Limb (tissue), 2 donors: ENCODE results near the gene SLC46A2.
A peak's percentile ranks its signal among the peaks of the same experiment; 100 is the strongest.

Source experiments
- DNase-seq, 2 donors: peaks; one replicate each; pipeline ENCODE4 v3.0.0-alpha.2; 2016; ENCODE audit errors: extremely low spot score in 2 of 2

Gene SLC46A2

DNA sequence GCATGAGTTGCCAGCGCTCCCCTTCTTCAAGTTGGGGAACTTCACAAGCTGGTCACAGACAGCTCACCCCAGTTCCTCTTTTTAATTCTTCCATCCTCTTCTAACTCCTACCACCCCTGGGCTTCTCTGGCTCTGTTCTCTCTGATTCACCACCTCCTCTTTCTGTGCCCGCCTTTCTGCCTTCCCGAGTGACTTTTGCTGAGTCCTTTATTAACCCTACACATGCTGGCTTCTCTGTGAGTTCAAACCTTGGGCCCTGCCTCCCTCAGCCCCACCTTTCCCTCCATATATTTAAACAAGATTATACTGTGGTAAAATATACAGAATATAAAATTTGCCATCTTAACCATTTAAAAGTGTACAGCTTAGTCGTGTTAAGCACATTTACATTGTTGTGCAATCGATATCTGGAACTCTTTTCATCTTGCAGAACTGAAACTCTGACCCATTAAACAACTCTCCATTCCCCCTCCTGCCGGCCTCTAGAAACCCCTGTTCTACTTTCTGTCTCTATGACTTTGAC is 32.0 kb downstream of the SLC46A2 start:
- no peak for DNase-seq

DNA sequence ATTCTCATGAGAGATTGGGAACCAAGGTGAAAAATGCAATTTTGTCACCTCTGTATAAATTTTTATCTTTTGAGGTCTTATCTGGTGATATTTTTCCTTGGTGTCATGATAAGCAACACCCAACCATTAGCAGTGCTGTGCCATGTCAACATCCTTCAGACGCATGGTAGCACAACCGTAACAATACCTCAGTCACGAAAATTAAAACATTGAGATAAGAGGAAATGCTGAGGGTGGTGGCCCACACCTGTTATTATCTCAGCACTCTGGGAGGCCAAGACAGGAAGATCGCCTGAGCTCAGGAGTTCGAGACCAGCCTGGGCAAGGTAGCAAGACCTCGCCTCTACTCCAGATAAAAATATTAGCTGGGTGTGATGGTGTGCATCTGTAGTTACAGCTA is 32.7 kb downstream of the SLC46A2 start:
- no peak for DNase-seq

- no peak for DNase-seq
Measured at GRCh38 chr9:112856843-112857242, 33.8 kb downstream of the SLC46A2 start.

DNA sequence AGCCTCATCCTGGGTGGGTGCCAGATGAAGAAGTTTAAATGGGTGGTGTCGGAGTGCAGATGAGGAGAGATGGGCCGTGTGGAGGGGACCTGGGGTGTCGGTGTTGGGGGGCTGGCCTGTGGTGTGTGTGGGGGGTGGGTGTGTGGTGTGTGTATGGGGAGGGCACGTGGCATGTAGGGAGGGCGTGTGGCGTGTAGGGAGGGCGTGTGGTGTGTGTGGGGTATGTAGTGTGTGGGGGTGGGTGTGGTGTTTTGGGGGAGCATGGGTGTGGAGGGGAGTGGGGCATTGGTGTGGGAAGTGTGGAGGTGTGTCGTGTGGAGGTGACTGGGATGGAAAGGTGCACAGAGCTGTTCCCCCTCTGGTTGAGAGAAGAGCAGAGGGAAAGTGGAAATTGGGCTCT is 34.5 kb downstream of the SLC46A2 start:
- no peak for DNase-seq

- DNase-seq: no peak
Measured at GRCh38 chr9:112854657-112855056, 36.0 kb downstream of the SLC46A2 start.

DNA sequence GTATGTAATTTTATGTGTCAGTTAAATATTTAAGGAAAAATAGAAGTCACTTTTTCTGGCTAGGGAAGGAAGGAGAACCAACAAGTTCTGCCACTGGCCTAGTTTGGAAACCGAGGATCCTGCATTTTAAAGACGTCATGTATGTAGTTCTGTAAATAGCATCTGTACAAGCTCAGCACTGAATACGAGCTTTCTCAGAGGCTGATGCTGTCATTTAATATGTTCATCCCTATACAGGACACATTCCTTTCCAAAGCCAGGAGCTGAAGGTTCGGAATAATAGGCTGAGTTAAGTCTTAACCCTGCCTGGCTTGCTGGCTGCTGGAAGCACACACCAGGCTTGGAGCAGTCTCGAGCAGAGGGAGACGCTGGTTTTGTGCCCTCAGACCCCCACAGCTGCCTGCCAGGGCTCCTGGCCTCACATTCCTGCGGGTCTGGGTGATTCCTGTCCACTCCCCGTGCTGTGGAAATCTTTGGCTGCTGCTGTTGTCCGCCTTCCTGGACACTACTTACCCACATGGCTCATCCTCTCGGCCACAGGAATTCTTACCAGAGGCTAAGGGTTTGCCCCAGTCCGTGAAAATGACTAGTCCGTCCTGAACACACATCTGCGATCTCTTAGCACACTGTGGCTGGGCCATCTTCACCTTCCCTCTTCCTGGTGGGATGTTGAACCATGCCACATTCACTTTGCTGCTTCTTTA is 36.6 kb downstream of the SLC46A2 start:
- no peak for DNase-seq

DNA sequence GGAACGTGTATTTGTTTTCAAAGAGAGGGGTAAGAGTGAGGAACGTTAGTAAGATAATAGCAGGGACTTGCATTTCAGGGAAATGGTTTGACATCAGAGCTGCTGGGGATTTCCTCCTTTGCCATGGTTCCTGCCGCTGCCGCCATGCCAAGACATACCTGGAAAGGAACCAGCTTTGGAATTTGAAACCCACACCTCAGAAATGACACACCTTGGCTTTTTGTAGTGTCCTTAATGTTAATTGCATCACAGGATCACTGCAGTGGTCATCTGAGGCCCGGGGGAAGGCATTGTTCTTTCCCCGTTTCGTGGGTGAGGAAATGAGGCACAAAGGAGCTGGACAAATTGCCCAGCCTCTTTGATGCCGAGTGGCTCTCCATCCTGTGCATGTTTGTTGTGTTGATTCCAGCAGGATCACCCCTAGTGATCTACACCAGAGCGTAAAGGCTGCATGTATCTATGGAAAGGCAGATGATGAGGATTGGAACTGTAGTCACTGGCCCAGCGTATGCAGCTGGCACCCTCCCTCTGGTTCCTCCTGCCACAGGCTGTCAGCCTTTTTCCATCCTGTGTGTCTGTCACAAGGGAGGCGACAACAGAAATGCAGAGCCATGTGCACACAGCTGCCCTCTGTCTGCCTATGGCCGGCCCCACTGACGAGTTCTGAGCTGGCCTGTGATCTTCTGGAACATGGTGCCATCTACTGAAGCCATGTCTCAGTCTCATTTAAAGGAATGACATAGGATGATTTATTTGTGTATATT is 37.8 kb downstream of the SLC46A2 start:
- DNase-seq: peak in 1 of 2 donors; percentile 10

GRCh38 chr9:112850840-112851239 is 39.8 kb downstream of the SLC46A2 start:
- DNase-seq: no peak

DNA sequence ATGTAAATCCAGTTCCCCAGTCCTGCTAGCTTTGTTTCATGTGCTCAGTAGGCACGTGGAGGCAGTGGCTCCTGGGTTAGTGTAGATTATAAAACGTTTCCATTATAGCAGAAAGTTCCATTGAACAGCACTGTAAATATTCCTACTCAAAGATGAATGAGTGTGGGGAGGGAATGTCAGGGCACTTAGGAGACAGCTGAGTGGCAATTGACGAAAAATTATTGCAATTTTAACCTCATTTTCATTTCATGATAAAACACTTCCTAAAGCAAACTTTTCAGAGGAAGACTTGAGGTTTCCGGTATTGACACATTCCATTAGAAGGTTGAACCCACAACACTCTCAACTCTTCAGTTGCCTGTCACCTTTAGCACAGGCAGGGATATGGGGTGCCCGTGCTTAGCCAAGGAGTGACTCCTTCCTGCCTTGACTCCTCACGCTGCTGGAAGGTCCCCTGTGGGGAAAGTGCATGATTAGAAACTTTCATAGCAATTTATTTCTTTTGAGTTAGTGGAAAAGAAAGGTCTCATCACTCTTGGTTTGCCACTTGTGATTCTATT is 41.2 kb downstream of the SLC46A2 start:
- no peak for DNase-seq

GRCh38 chr9:112848316-112849151 is 42.1 kb downstream of the SLC46A2 start:
- no peak for DNase-seq

DNA sequence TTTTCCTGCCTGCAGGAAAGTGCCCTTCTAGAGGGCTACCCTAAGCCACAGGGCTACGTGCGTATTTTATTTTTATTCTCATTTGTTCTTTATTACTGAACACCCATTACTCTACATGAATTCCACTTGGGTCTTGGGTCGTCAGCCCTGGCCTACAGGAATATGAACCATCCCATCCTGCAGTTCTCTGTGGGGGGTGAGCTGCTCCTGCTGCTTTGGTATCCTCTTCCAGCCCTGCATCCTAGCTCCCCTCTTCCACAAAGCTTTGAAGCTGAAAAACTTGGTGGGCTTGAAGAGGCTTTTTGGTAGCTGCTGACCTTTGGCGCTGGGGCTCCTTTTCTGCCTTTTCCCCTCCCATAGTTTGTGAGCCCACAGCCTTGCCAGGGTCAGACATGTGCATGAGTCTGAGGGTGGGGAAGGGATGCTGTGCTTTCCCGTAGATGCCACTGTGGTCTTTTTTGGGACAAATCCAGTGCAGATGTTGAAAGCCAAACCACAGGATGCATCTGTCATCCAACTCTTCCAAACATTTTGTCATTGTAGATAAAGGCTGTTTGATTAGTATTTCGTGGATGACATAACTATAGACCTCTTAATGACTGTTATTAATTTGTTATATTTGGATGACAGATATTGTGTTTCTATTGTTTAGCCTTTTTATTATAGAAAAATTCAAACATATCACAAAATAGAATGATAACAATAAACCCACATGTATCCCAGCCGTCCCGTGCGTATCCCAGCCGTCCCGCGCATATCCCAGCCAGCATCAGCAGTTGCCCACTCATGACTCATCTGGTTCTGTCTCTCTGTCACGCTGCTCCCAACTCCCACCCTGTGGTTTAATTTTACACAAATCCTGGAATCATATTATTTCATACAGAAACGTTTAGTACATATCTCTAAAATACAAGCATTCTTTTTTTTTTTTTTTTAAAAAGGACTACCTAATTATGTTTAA is 43.9 kb downstream of the SLC46A2 start:
- DNase-seq: no peak

- peak; percentile 75 to 85 for DNase-seq
Measured at GRCh38 chr9:112844771-112845542, 45.7 kb downstream of the SLC46A2 start.

- DNase-seq: no peak
Measured at GRCh38 chr9:112842555-112842954, 48.1 kb downstream of the SLC46A2 start.

GRCh38 chr9:112841261-112841660 is 49.4 kb downstream of the SLC46A2 start:
- DNase-seq: no peak

- DNase-seq: no peak
Measured at GRCh38 chr9:112839331-112839730, 51.3 kb downstream of the SLC46A2 start.

DNA sequence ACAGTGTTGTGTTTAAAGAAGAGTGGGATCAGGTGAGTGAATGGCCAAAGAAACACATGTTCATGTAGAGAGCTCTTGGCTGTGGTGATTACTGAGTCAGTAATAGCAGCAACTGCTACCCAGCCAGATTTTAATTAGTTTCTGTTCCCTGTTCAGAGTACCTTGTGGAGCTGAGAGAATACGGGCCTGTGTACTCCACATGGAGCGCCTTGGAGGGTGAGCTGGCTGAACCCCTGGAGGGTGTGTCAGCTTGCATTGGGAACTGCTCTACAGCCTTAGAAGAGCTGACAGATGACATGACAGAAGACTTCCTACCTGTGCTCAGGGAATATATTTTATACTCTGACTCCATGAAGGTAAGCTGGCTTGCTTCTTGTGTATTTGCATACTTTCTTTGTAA is 52.3 kb downstream of the SLC46A2 start:
- DNase-seq: no peak

DNA sequence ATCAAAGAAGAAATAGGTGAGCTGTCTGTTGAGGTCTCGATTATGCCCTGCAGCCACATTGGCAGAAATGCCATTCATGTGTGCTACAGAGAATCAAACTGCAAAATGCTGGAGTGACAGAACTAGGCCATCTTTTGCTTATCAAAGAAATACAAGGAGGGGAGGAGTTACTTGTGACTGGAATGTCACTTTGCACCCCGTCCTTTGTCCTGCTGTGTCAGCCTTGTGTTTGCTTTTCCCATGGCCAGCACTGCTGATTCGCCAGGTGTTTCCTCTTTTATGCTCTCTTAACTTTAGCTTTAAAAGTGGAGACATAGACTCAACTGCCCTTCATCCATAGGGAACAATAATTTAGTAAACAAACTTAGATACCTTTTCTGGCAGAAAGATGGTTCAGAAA is 54.3 kb downstream of the SLC46A2 start:
- DNase-seq: no peak

DNA sequence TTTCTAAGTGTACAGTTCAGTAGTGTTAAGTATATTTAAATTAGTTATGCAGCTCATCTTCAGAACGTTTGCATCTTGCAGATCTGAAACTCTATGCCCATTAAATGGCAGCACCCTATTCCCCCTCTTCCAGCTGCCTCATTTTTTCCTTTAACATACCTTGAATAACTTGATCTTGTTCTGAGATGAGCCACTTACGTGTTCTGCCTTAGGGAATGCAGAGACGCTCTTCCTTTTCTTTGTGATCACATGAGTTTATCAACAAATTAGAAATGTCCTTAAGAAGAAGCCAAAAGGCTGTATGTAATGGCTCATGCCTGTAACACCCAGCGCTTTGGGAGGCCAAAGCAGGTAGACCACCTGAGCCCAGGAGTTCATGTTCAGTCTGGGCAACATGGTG is 57.6 kb downstream of the SLC46A2 start:
- no peak for DNase-seq

DNA sequence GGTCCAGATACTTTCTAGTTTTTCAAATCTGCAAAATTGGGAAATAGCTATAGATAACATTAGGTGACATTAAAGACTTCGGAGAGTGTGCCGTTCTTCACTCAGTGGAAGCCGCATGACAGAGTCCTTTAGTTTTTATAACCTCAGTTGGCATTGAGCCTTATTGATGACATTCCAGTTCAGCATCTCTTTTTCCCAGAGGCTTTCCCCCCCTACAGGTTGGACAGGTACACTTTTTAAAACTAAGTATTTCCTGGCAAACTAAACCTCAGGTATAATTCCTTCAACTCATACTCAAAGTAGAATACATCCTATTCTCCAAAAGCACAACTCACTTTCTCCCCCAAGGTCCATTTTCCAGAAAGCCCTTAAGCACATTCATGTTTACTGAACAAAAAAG is 58.7 kb downstream of the SLC46A2 start:
- no peak for DNase-seq
